Activated T-cell treated with anti-CD3 and anti-CD28 coated beads for 48 hours (primary cell): ENCODE measurements around the gene MTIF2.
"Not testable (repeated sequence)": the region's sequence is repeated elsewhere in the genome, so short reads cannot be mapped to it uniquely, and the experiment has no call there.

Experiments
- DNase-seq: peaks from one replicate; pipeline ENCODE4 v3.0.0-alpha.2; 2020; ENCODE audit warnings: low read depth

The MTIF2 gene

GRCh38 chr2:55186837-55187236, 82.2 kb downstream of the MTIF2 start:
- DNase-seq: not testable (repeated sequence)
